HCT116 (cell line): Measurements from ENCODE around the gene STK16.

Experiments
- ELF1 ChIP-seq: IDR thresholded peaks from 2 replicates; pipeline ENCODE4 v1.6.1; 2012; ENCODE audit warnings: low read depth, borderline replicate concordance
- MAX ChIP-seq: IDR thresholded peaks from 2 replicates; pipeline ENCODE4 v1.6.1; 2012
- POLR2A ChIP-seq: IDR thresholded peaks from 2 replicates; pipeline ENCODE4 v1.7.0; 2011; ENCODE audit warnings: borderline replicate concordance; ENCODE audit not compliant: insufficient read depth, insufficient read length; ENCODE audit errors: extremely low read depth
- TF ChIP-seq, protein P1 (sequence below), 3 experiments: fragments of 200-600 bp in 1 of 3; sonication (generic) in 1 of 3; IDR thresholded peaks in 2 of 3; conservative IDR thresholded peaks in 1 of 3; 2 replicates each; pipeline ENCODE4 v1.5.1; 2012 to 2017; ENCODE audit warnings: low read depth in 2 of 3, low read length in 2 of 3, antibody characterized with exemption in 1 of 3, borderline replicate concordance in 1 of 3, control low read depth in 1 of 3, mild to moderate bottlenecking in 1 of 3, mixed read lengths in 1 of 3, mixed run types in 1 of 3, moderate library complexity in 1 of 3; ENCODE audit not compliant: insufficient read depth in 1 of 3

GRCh38 chr2:219207884-219208740, 37.2 kb upstream of the STK16 start:
- TF ChIP-seq ELF1 (no peak), MAX (no peak), POLR2A (no peak)
- TF ChIP-seq, protein P1, sequence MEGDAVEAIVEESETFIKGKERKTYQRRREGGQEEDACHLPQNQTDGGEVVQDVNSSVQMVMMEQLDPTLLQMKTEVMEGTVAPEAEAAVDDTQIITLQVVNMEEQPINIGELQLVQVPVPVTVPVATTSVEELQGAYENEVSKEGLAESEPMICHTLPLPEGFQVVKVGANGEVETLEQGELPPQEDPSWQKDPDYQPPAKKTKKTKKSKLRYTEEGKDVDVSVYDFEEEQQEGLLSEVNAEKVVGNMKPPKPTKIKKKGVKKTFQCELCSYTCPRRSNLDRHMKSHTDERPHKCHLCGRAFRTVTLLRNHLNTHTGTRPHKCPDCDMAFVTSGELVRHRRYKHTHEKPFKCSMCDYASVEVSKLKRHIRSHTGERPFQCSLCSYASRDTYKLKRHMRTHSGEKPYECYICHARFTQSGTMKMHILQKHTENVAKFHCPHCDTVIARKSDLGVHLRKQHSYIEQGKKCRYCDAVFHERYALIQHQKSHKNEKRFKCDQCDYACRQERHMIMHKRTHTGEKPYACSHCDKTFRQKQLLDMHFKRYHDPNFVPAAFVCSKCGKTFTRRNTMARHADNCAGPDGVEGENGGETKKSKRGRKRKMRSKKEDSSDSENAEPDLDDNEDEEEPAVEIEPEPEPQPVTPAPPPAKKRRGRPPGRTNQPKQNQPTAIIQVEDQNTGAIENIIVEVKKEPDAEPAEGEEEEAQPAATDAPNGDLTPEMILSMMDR (IDR thresholded peaks at IDR 0.05 in 2 of 3, conservative IDR thresholded peaks at IDR 0.05 in 1 of 3; ENCODE audit: borderline replicate concordance in 1 of 3, insufficient read depth in 1 of 3, low read depth in 2 of 3, low read length in 2 of 3) = no peak
